LNCAP (cell line): Measurements from ENCODE around the gene MYRF.

Experiments
- CTCF ChIP-seq: fragments of 450-650 bp; IDR thresholded peaks from 2 replicates; pipeline ENCODE4 v1.5.1; 2017; ENCODE audit warnings: mild to moderate bottlenecking

The MYRF gene

GRCh38 chr11:61756452-61757212, 4.2 kb downstream of the MYRF start:
- no peak for TF ChIP-seq CTCF

- TF ChIP-seq CTCF = no peak
Observed at GRCh38 chr11:61757213-61757862, 4.9 kb downstream of the MYRF start.

GRCh38 chr11:61760946-61761345, 8.5 kb downstream of the MYRF start:
- TF ChIP-seq CTCF = no peak

- TF ChIP-seq CTCF = no peak
Observed at GRCh38 chr11:61761440-61762222, 9.2 kb downstream of the MYRF start.

- no peak for TF ChIP-seq CTCF
Observed at GRCh38 chr11:61762223-61762615, 9.8 kb downstream of the MYRF start.

- TF ChIP-seq CTCF = no peak
Observed at GRCh38 chr11:61762798-61763197, 10.4 kb downstream of the MYRF start.

GRCh38 chr11:61763930-61764605, 11.6 kb downstream of the MYRF start:
- no peak for TF ChIP-seq CTCF
